GM13977 (cell line): ENCODE data around the gene RBM39.

Experiments
- DNase-seq: peaks from one replicate; pipeline ENCODE4 v3.0.0; 2012; ENCODE audit warnings: low spot score
- CTCF ChIP-seq: IDR thresholded peaks from 2 replicates; pipeline ENCODE4 v1.5.1; 2012; ENCODE audit warnings: mild to moderate bottlenecking, control low read depth; ENCODE audit not compliant: insufficient read depth; ENCODE audit errors: extremely low read depth, missing control alignments
- in situ Hi-C: fragments of 300-500 bp; cut with MboI; formaldehyde crosslinking; loops from one replicate; pipeline ENCODE4 v1.12.0; 2022; ENCODE audit warnings: low sequenced_read_pairs, low pct_unique_long_range_greater_than_20kb, mixed read lengths, inconsistent platforms; ENCODE audit not compliant: unreplicated experiment

RBM39 gene

GRCh38 chr20:35660122-35660937 is 81.7 kb downstream of the RBM39 start:
- no peak for TF ChIP-seq CTCF
- in situ Hi-C loops, result no loop called here
- no peak for DNase-seq

GRCh38 chr20:35657271-35657670 is 84.8 kb downstream of the RBM39 start:
- no peak for TF ChIP-seq CTCF
- DNase-seq, result no peak
- in situ Hi-C loops, result no loop called here

- in situ Hi-C loops, result no loop called here
- TF ChIP-seq CTCF, result no peak
- DNase-seq, result no peak
Measured at GRCh38 chr20:35654415-35654814, 87.6 kb downstream of the RBM39 start.

GRCh38 chr20:35653893-35654292 is 88.2 kb downstream of the RBM39 start:
- DNase-seq, result no peak
- in situ Hi-C loops, result no loop called here
- TF ChIP-seq CTCF, result no peak
